B cell (primary cell): ENCODE data around the gene ACBD3. TPM values are rescaled to one million over a fixed set of nuclear protein-coding genes. Genes with fewer than 3 reads are reported as not detected.

Source experiments
- ATAC-seq: fragments of 200-7000 bp; cut with Tn5 transposase; one replicate; pipeline ENCODE4 v1.10.0; 2021; ENCODE audit warnings: low read depth, mild to moderate bottlenecking, moderate number of reproducible peaks, moderate library complexity
- CTCF ChIA-PET: fragments of 350-600 bp; sonication (Branson Sonifier 250); formaldehyde crosslinking; loops from one replicate; lab custom pipeline; 2021; ENCODE audit warnings: antibody characterized with exemption, inconsistent platforms; lab: Charles Lee
- POLR2A ChIA-PET: fragments of 350-600 bp; sonication (Branson Sonifier 250); formaldehyde crosslinking; loops from one replicate; lab custom pipeline; 2021; ENCODE audit warnings: antibody characterized with exemption; lab: Charles Lee
- DNase-seq: peaks from one replicate; pipeline ENCODE4 v3.0.0; 2013
- H2AFZ ChIP-seq: 2 replicates; pipeline ENCODE4 v1.6.1; 2012; ENCODE audit warnings: mild to moderate bottlenecking, low read depth, low read length; ENCODE audit not compliant: insufficient read depth, poor library complexity, severe bottlenecking
- H3K27ac ChIP-seq, 2 donors: 1 replicate in 1 of 2; 2 replicates in 1 of 2; pipeline ENCODE4 v1.5.1; 2012 to 2013; ENCODE audit warnings: low read length in 2 of 2, mild to moderate bottlenecking in 2 of 2, moderate library complexity in 1 of 2
- H3K27me3 ChIP-seq, 4 experiments: fragments of 200-600 bp in 1 of 4; sonication (generic) in 1 of 4; replicated peaks in 1 of 4; 1 replicate in 2 of 4; 2 replicates in 2 of 4; pipeline versions ENCODE4 v1.6.1 to v1.7.0; 2013 to 2016; ENCODE audit warnings: low read length in 3 of 4, mild to moderate bottlenecking in 2 of 4, mixed read lengths in 1 of 4, moderate library complexity in 1 of 4; ENCODE audit not compliant: insufficient read depth in 4 of 4, control insufficient read depth in 3 of 4; ENCODE audit errors: control extremely low read depth in 1 of 4
- H3K36me3 ChIP-seq, 2 experiments: replicated peaks in 1 of 2; 1 replicate in 1 of 2; 2 replicates in 1 of 2; pipeline versions ENCODE4 v1.6.1 to v1.7.1; 2013; ENCODE audit warnings: low read length in 1 of 2; ENCODE audit not compliant: insufficient read depth in 2 of 2, control insufficient read depth in 1 of 2; ENCODE audit errors: control extremely low read depth in 1 of 2, extremely low read depth in 1 of 2
- H3K4me1 ChIP-seq, 2 donors: fragments of 200-600 bp in 1 of 2; sonication (generic) in 1 of 2; 1 replicate in 1 of 2; 2 replicates in 1 of 2; pipeline versions ENCODE4 v1.5.1 to v1.6.1; 2013 to 2017; ENCODE audit warnings: low read length in 2 of 2; ENCODE audit not compliant: control insufficient read depth in 2 of 2, insufficient read depth in 2 of 2
- H3K4me2 ChIP-seq: replicated peaks from 2 replicates; pipeline ENCODE3; 2012; ENCODE audit warnings: mild to moderate bottlenecking, low read depth, low read length; ENCODE audit not compliant: poor library complexity, severe bottlenecking
- H3K4me3 ChIP-seq, 5 experiments: fragments of 200-600 bp in 1 of 5; sonication (generic) in 1 of 5; 1 replicate in 3 of 5; 2 replicates in 2 of 5; pipeline versions ENCODE4 v1.5.1 to v1.7.0; 2011 to 2016; ENCODE audit warnings: low read length in 4 of 5, mild to moderate bottlenecking in 4 of 5, low read depth in 2 of 5, control low read depth in 1 of 5, moderate library complexity in 1 of 5; ENCODE audit not compliant: insufficient read depth in 1 of 5; ENCODE audit errors: control extremely low read depth in 1 of 5, extremely low read depth in 1 of 5
- H3K79me2 ChIP-seq: fragments of 200-600 bp; sonication (generic); one replicate; pipeline ENCODE4 v1.6.0; 2016; ENCODE audit warnings: low read length; ENCODE audit not compliant: control insufficient read depth, insufficient read depth
- H3K9ac ChIP-seq: fragments of 200-600 bp; sonication (generic); 2 replicates; pipeline ENCODE4 v1.6.1; 2017; ENCODE audit warnings: mild to moderate bottlenecking, low read length, moderate library complexity
- H3K9me3 ChIP-seq, 3 donors: one replicate each; pipeline versions ENCODE4 v1.6.1 to v1.7.1; 2013; ENCODE audit warnings: low read length in 2 of 3; ENCODE audit not compliant: control insufficient read depth in 2 of 3, insufficient read depth in 1 of 3; ENCODE audit errors: control extremely low read depth in 1 of 3
- H4K20me1 ChIP-seq: 2 replicates; pipeline ENCODE4 v1.6.0; 2012; ENCODE audit warnings: mild to moderate bottlenecking, low read length; ENCODE audit not compliant: insufficient read depth, control insufficient read depth, poor library complexity, severe bottlenecking
- H3K27ac Mint-ChIP-seq: one replicate; pipeline ENCODE4 v1.8.0; 2021; ENCODE audit warnings: mixed read lengths
- H3K27me3 Mint-ChIP-seq: one replicate; pipeline ENCODE4 v1.8.0; 2021; ENCODE audit warnings: mixed read lengths
- H3K4me1 Mint-ChIP-seq: one replicate; pipeline ENCODE4 v1.8.0; 2021; ENCODE audit warnings: mixed read lengths
- H3K4me3 Mint-ChIP-seq: one replicate; pipeline ENCODE4 v1.8.0; 2021; ENCODE audit warnings: mixed read lengths
- H3K9me3 Mint-ChIP-seq: one replicate; pipeline ENCODE4 v1.8.0; 2022; ENCODE audit warnings: mixed read lengths; ENCODE audit not compliant: insufficient read depth
- CTCF ChIP-seq: fragments of 200-600 bp; IDR thresholded peaks from one replicate; pipeline ENCODE4 v1.8.0; 2022; ENCODE audit warnings: antibody characterized with exemption, mild to moderate bottlenecking
- EZH2 ChIP-seq: IDR thresholded peaks from 2 replicates; pipeline ENCODE4 v1.6.1; 2012; ENCODE audit warnings: borderline replicate concordance, low read depth, mild to moderate bottlenecking, moderate library complexity, low read length; ENCODE audit not compliant: insufficient read depth, poor library complexity, severe bottlenecking
- WGBS: methylation state at CpG from one replicate; pipeline ENCODE4 v1.1.5; 2013; ENCODE audit warnings: missing lambda C conversion rate; ENCODE audit not compliant: insufficient coverage; 5-methylcytosine and 5-hydroxymethylcytosine counted together
- intact Hi-C: fragments of 100-400 bp; cut with micrococcal nuclease; formaldehyde crosslinking; loops from one replicate; pipeline ENCODE4 v1.10.0; 2022
- polyA plus RNA-seq: library from polyadenylated mRNA; depleted of rRNA; stranded (reverse); fragments of >200 nt; gene quantifications from 2 replicates; pipeline ENCODE4 v1.2.3, GENCODE V29; 2012
- total RNA-seq, 2 donors: library from RNA; stranded (reverse); fragments of 120-200 nt in 1 of 2; gene quantifications; 1 replicate in 1 of 2; 2 replicates in 1 of 2; pipeline versions ENCODE4 v1.2.3 to v1.2.4, GENCODE V29; 2013 to 2022

The ACBD3 gene
- total and polyA plus RNA-seq, 2 donors (not counting 1 experiment from before 2014, with no cell fraction given), result 16.2 to 60.6 TPM

- Mint-ChIP-seq H3K9me3 (no peaks in the 10 kb centered on the region), H3K4me1 (peaks cover 6% of the 10 kb centered on the region), H3K4me3 (no peak overlapping the region), H3K27me3 (peaks cover 8% of the 10 kb centered on the region), H3K27ac (no peak overlapping the region)
- ChIA-PET POLR2A (interaction anchor here (0.6 kb wide), 1 partner anchor 33 kb away, joined by 3 read pairs; no protein-coding TSS in a partner anchor), CTCF (interaction anchor here (0.7 to 1.1 kb wide), 2 partner anchors 60 to 233 kb away, joined by 5 read pairs; no protein-coding TSS in a partner anchor)
- Histone ChIP-seq H4K20me1 (no peaks in the 10 kb centered on the region), H3K4me1 (peaks cover 5 to 16% of the 10 kb centered on the region in 2 donors), H2AFZ (no peak overlapping the region), H3K9ac (no peak overlapping the region), H3K9me3 (no peaks in the 10 kb centered on the region), H3K27me3 (peaks cover 0 to 28% (median 9%) of the 10 kb centered on the region in 4 experiments), H3K4me3 (no peak overlapping the region), H3K79me2 (no peaks in the 10 kb centered on the region), H3K36me3 (no peaks in the 10 kb centered on the region), H3K4me2 (no peak overlapping the region), H3K27ac (no peak overlapping the region)
- DNase-seq (no peak), ATAC-seq (no peak)
- 83% methylated on average over 1 of the region's 3 CpGs for WGBS
- intact Hi-C loops, result no loop called here
- TF ChIP-seq EZH2 (no peak), CTCF (no peak)
Observed at GRCh38 chr1:226226601-226227000, 40.1 kb upstream of the ACBD3 start.

- intact Hi-C loops, result no loop called here
- Histone ChIP-seq H3K27ac (no peak overlapping the region), H2AFZ (peak overlapping the region; percentile 86), H3K9me3 (no peaks in the 10 kb centered on the region), H3K4me2 (peak overlapping the region; percentile 97), H3K9ac (peak overlapping the region; percentile 76), H4K20me1 (no peaks in the 10 kb centered on the region), H3K27me3 (peaks cover 0 to 28% (median 9%) of the 10 kb centered on the region in 4 experiments), H3K4me1 (peaks cover 5 to 16% of the 10 kb centered on the region in 2 donors), H3K4me3 (peak overlapping the region in 4 of 5 experiments; percentile 49 to 65 (median 57)), H3K79me2 (no peaks in the 10 kb centered on the region), H3K36me3 (no peaks in the 10 kb centered on the region)
- under 1% methylated on average over 53 of the region's 55 CpGs for WGBS
- ChIA-PET POLR2A (no interaction called here), CTCF (interaction anchor here (1.0 to 2.8 kb wide), 3 partner anchors 26 to 98 kb away, joined by 4 to 11 read pairs (median 11); no protein-coding TSS in a partner anchor)
- Mint-ChIP-seq H3K27me3 (peaks cover 8% of the 10 kb centered on the region), H3K4me1 (peaks cover 8% of the 10 kb centered on the region), H3K9me3 (no peaks in the 10 kb centered on the region), H3K4me3 (peak overlapping the region; percentile 92), H3K27ac (peak overlapping the region; percentile 53)
- ATAC-seq (peak; percentile 76), DNase-seq (peak; percentile 71)
- TF ChIP-seq CTCF (no peak), EZH2 (no peak)
Observed at GRCh38 chr1:226223786-226224244, 37.3 kb upstream of the ACBD3 start.
